ENCODE results near the gene TEX51.

TEX51 gene

GRCh38 chr2:126914811-126915500 is 16.3 kb downstream of the TEX51 start:
- no peak for DNase-seq (ENCODE audit: low read depth)

GRCh38 chr2:126915903-126916302 is 17.2 kb downstream of the TEX51 start:
- no peak for DNase-seq (ENCODE audit: low read depth)

- no peak for DNase-seq (ENCODE audit: low read depth)
Measured at GRCh38 chr2:126916744-126917143, 18.1 kb downstream of the TEX51 start.

- no peak for DNase-seq (ENCODE audit: low read depth)
Measured at GRCh38 chr2:126921066-126921465, 22.4 kb downstream of the TEX51 start.

- no peak for DNase-seq (ENCODE audit: low read depth)
Measured at GRCh38 chr2:126930970-126931590, 32.4 kb downstream of the TEX51 start.

- no peak for DNase-seq (ENCODE audit: low read depth)
Measured at GRCh38 chr2:126932529-126932928, 33.8 kb downstream of the TEX51 start.

- no peak for DNase-seq (ENCODE audit: low read depth)
Measured at GRCh38 chr2:126932966-126933710, 34.4 kb downstream of the TEX51 start.

GRCh38 chr2:126933711-126934091 is 35.0 kb downstream of the TEX51 start:
- DNase-seq (ENCODE audit: low read depth), result no peak

GRCh38 chr2:126934809-126935208 is 36.1 kb downstream of the TEX51 start:
- no peak for DNase-seq (ENCODE audit: low read depth)

- DNase-seq (ENCODE audit: low read depth), result no peak
Measured at GRCh38 chr2:126935774-126936173, 37.1 kb downstream of the TEX51 start.

- DNase-seq (ENCODE audit: low read depth), result no peak
Measured at GRCh38 chr2:126936219-126936723, 37.6 kb downstream of the TEX51 start.

GRCh38 chr2:126940331-126940730 is 41.6 kb downstream of the TEX51 start:
- no peak for DNase-seq (ENCODE audit: low read depth)

- no peak for DNase-seq (ENCODE audit: low read depth)
Measured at GRCh38 chr2:126942427-126943203, 43.9 kb downstream of the TEX51 start.

GRCh38 chr2:126943612-126944348 is 45.1 kb downstream of the TEX51 start:
- no peak for DNase-seq (ENCODE audit: low read depth)

GRCh38 chr2:126945118-126945517 is 46.4 kb downstream of the TEX51 start:
- no peak for DNase-seq (ENCODE audit: low read depth)

- no peak for DNase-seq (ENCODE audit: low read depth)
Measured at GRCh38 chr2:126946318-126947102, 47.8 kb downstream of the TEX51 start.

GRCh38 chr2:126947103-126947429 is 48.4 kb downstream of the TEX51 start:
- DNase-seq (ENCODE audit: low read depth), result no peak

- no peak for DNase-seq (ENCODE audit: low read depth)
Measured at GRCh38 chr2:126949775-126950174, 51.1 kb downstream of the TEX51 start.

- no peak for DNase-seq (ENCODE audit: low read depth)
Measured at GRCh38 chr2:126950504-126950903, 51.8 kb downstream of the TEX51 start.

Data from stimulated activated CD8-positive, alpha-beta memory T cell treated with anti-CD3 and anti-CD28 coated beads, Interleukin-15, amount 100 ng/mL, for 1 hour (primary cell).